HTR-8/SVneo (cell line): ENCODE measurements around the gene SNX8.

Experiments
- DNase-seq: peaks from one replicate; pipeline ENCODE4 v3.0.0; 2011; ENCODE audit warnings: low spot score, mixed read lengths; ENCODE audit not compliant: insufficient read length
- FAIRE-seq: peaks from 2 replicates; lab custom pipeline; 2011; peaks lifted over from hg19 to GRCh38; lab: Jason Lieb, UNC

SNX8 gene

GRCh38 chr7:2210551-2211258 lies 103.5 kb downstream of the SNX8 start:
- DNase-seq (no peak), FAIRE-seq (no peak)

GRCh38 chr7:2209961-2210323 lies 104.3 kb downstream of the SNX8 start:
- FAIRE-seq = no peak
- DNase-seq = no peak

GRCh38 chr7:2209146-2209960 lies 104.9 kb downstream of the SNX8 start:
- peak; percentile 85 for DNase-seq
- FAIRE-seq = peak; percentile 31

- FAIRE-seq = peak; percentile 95
- no peak for DNase-seq
These were observed 105.5 kb downstream of the SNX8 start for GRCh38 chr7:2208712-2209111.

- DNase-seq (no peak), FAIRE-seq (no peak)
These were observed 109.0 kb downstream of the SNX8 start for GRCh38 chr7:2205036-2205780.

- FAIRE-seq = no peak
These were observed 109.8 kb downstream of the SNX8 start for GRCh38 chr7:2204446-2204845.

GRCh38 chr7:2203766-2204300 lies 110.4 kb downstream of the SNX8 start:
- DNase-seq = no peak
- FAIRE-seq = no peak

More at GRCh38 chr7:2204446-2204845, 109.8 kb downstream of the SNX8 start:
- DNase-seq = no peak

- DNase-seq (no peak), FAIRE-seq (no peak)
These were observed 111.1 kb downstream of the SNX8 start for GRCh38 chr7:2202901-2203765.

GRCh38 chr7:2202361-2202761 lies 111.9 kb downstream of the SNX8 start:
- no peak for DNase-seq
- no peak for FAIRE-seq
